ENCODE data around the gene RAB10.
"Not testable (repeated sequence)": the region's sequence is repeated elsewhere in the genome, so short reads cannot be mapped to it uniquely, and the experiment has no call there.

The RAB10 gene

GRCh38 chr2:26033818-26034636, at the start of gene RAB10:
Gene RAB10, plus strand, starts transcription at chr2:26034084. Its CDS starts 525 bp downstream, at chr2:26034609.
- peak; percentile 97 to 99 for DNase-seq

GRCh38 chr2:25988134-25988533, 45.8 kb upstream of the RAB10 start:
- no peak for DNase-seq

- DNase-seq = no peak
Observed at GRCh38 chr2:25989154-25989553, 44.7 kb upstream of the RAB10 start.

GRCh38 chr2:25991965-25992364, 41.9 kb upstream of the RAB10 start:
- DNase-seq = no peak

- DNase-seq = no peak
Observed at GRCh38 chr2:25992556-25992955, 41.3 kb upstream of the RAB10 start.

GRCh38 chr2:25993049-25993448, 40.8 kb upstream of the RAB10 start:
- DNase-seq = no peak

GRCh38 chr2:25994509-25994908, 39.4 kb upstream of the RAB10 start:
- no peak for DNase-seq

- no peak for DNase-seq
Observed at GRCh38 chr2:25996844-25997243, 37.0 kb upstream of the RAB10 start.

GRCh38 chr2:25998816-25999383, 35.0 kb upstream of the RAB10 start:
- not testable (repeated sequence) for DNase-seq

- not testable (repeated sequence) for DNase-seq
Observed at GRCh38 chr2:25999406-25999805, 34.5 kb upstream of the RAB10 start.

GRCh38 chr2:26000561-26001082, 33.3 kb upstream of the RAB10 start:
- DNase-seq = no peak

GRCh38 chr2:26001743-26002351, 32.0 kb upstream of the RAB10 start:
- no peak for DNase-seq

- no peak for DNase-seq
Observed at GRCh38 chr2:26002632-26003310, 31.1 kb upstream of the RAB10 start.

GRCh38 chr2:26008095-26008494, 25.8 kb upstream of the RAB10 start:
- DNase-seq = no peak

- no peak for DNase-seq
Observed at GRCh38 chr2:26008851-26009566, 24.9 kb upstream of the RAB10 start.

GRCh38 chr2:26009567-26009963, 24.3 kb upstream of the RAB10 start:
- DNase-seq = no peak

- no peak for DNase-seq
Observed at GRCh38 chr2:26010943-26011342, 22.9 kb upstream of the RAB10 start.

- no peak for DNase-seq
Observed at GRCh38 chr2:26011609-26011989, 22.3 kb upstream of the RAB10 start.

- no peak for DNase-seq
Observed at GRCh38 chr2:26011990-26012856, 21.7 kb upstream of the RAB10 start.

GRCh38 chr2:26013668-26014067, 20.2 kb upstream of the RAB10 start:
- DNase-seq = no peak

GRCh38 chr2:26016012-26016705, 17.7 kb upstream of the RAB10 start:
- no peak for DNase-seq

Measured in activated CD4-positive, alpha-beta T cell treated with anti-CD3 and anti-CD28 coated beads for 4 hours (primary cell).